ENCODE data around the gene CCDC63. TPM values are rescaled to one million over a fixed set of nuclear protein-coding genes. Genes with fewer than 3 reads are reported as not detected.
"Not testable (repeated sequence)": the region's sequence is repeated elsewhere in the genome, so short reads cannot be mapped to it uniquely, and the experiment has no call there.

CCDC63 gene
- total RNA-seq, 1 donor from 2014 or later, result not detected

GRCh38 chr12:110934093-110934852 is 87.5 kb downstream of the CCDC63 start:
- ATAC-seq, result peak; percentile 43
- DNase-seq, result no peak
- intact Hi-C loops (cut with micrococcal nuclease), result no loop called here

DNA sequence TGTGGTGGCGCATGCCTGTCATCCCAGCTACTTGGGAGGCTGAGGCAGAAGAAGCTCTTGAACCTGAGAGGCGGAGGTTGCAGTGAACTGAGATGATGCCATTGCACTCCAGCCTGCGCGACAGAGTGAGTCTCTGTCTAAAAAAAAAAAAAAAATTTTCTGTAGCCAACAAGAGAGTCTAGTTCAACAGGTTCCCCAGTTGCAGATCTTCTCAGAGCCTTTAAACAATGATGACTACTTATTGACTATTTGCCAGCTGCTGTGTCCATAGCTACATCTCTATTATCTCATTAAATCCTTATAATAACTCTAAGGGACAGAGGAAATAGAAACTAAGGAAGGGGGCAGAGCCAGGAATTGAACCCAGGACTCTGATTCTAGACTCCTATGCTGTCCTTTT is 88.8 kb downstream of the CCDC63 start:
- intact Hi-C loops (cut with micrococcal nuclease), result no loop called here
- DNase-seq, result no peak
- ATAC-seq, result no peak

DNA sequence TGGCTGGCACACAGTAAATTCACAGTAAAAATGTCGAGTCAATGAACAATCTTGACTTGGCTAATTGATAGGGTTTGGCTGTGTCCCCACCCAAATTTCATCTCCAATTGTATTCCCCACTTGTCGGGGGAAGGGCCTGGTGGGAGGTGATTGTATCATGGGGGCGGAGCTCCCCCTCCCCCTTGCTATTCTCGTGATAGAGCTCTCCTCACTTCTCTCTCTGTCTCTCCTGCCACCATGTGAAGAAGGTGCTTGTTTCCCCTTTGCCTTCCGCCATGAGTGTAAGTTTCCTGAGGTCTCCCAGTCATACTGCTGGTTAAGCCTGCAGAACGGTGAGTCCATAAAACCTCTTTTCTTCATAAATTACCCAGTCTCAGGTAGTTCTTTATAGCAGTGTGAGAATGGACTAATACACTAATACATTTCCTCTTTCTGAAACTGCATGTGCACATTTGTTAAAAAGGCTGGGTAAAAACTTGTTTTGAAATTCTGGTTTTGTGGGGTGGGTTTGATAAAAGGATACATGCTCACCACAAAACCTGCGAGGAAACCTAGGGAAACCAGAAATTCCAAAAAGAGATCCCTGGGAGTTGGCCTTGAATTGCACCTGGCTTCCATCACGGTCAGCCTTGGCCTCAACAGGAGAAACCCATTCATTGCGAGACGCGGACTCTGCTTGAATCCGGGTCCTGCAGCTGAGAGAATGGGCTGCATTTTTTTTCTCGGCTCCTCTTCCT is 89.7 kb downstream of the CCDC63 start:
- DNase-seq (no peak), ATAC-seq (peak; percentile 12)
- intact Hi-C loops (cut with micrococcal nuclease), result no loop called here

- intact Hi-C loops (cut with micrococcal nuclease), result no loop called here
- peak; percentile 74 for DNase-seq
- ATAC-seq, result peak; percentile 51
These were observed 90.4 kb downstream of the CCDC63 start for GRCh38 chr12:110937104-110937641.

DNA sequence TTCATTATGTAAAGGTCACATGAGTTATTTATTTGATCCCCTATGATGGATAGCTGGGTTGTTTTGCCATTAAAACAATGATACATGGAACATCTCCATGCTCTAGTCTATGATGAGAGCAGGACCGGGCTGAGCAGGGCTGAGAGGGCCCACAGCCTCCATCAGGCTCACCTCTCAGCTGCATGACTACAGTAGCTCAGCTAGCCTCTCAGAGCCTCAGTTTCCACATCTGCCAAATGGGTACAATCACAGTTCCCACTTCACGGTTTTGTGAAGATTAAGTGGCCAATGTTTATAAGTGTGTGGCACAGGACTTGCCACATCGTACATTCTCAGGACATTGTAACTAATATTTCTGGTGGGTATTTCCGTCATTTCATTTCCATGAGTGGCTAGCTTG is 93.5 kb downstream of the CCDC63 start:
- DNase-seq, result no peak
- intact Hi-C loops (cut with micrococcal nuclease), result no loop called here
- no peak for ATAC-seq

DNA sequence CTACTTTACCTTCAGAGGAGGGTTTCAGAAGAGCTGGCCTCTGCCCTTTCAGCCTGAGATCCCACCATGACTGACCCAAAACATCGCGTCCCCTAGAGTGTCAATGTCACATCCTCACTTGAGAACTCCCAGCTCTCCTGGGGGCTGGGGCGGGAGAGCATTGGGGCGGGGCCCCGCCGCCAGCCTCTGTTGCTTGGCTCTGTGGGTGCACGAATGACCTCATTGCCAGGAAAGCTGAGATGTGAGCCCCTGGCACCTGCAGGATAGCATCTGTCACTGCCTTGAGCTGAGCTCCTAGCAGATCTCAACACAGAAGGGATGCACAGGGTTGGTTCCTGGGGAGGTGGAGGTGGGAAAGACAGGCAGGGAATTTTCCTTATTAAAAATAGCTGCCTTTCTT is 94.1 kb downstream of the CCDC63 start:
- no peak for ATAC-seq
- DNase-seq, result no peak
- intact Hi-C loops (cut with micrococcal nuclease), result no loop called here

GRCh38 chr12:110941391-110941790 is 94.6 kb downstream of the CCDC63 start:
- intact Hi-C loops (cut with micrococcal nuclease), result no loop called here

GRCh38 chr12:110943373-110943772 is 96.6 kb downstream of the CCDC63 start:
- ATAC-seq, result no peak
- DNase-seq, result no peak
- intact Hi-C loops (cut with micrococcal nuclease), result no loop called here

More at GRCh38 chr12:110941391-110941790, 94.6 kb downstream of the CCDC63 start:
- no peak for DNase-seq
- no peak for ATAC-seq

DNA sequence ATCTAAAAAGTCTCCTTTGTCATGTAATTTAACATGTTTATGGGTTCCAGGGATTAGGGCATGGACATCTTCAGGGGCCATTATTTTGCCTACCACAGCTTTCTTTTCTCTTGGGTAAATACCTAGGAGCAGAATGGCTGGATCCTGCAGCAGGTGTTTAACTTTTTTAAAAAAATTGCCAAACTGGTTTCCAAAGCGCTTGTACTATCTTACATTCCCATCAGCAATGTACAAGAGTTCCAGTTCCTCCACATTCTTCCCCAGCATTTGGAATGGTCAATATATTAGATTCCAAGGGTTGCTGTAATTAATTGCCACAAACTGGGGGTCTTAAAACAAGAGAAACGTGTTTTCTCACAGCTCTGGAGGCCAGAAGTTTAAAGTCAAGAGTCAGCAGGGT is 101.3 kb downstream of the CCDC63 start:
- intact Hi-C loops (cut with micrococcal nuclease), result no loop called here
- ATAC-seq (no peak), DNase-seq (no peak)

GRCh38 chr12:110950466-110950865 is 103.7 kb downstream of the CCDC63 start:
- ATAC-seq; intact Hi-C loops (cut with micrococcal nuclease); DNase-seq: not testable (repeated sequence)

- ATAC-seq; intact Hi-C loops (cut with micrococcal nuclease); DNase-seq: not testable (repeated sequence)
These were observed 104.1 kb downstream of the CCDC63 start for GRCh38 chr12:110950867-110951266.

Other genes with a start within 250 kb of the CCDC63 start
- 25.5 TPM for gene TCTN1, start 232.9 kb upstream of the CCDC63 start, total RNA-seq
- gene HVCN1, start 157.9 kb upstream of the CCDC63 start, total RNA-seq, result 10.4 TPM
- 193 TPM for gene PPP1CC, start 104.1 kb upstream of the CCDC63 start, total RNA-seq
- gene MYL2, start 73.6 kb downstream of the CCDC63 start, total RNA-seq, result 22,131 TPM
- not detected for gene CUX2, start 187.2 kb downstream of the CCDC63 start, total RNA-seq

Measured in left ventricle myocardium superior (tissue), 1 donor.